Endothelial cell of umbilical vein (primary cell): ENCODE data around the gene EPHA5. TPM values are rescaled to one million over a fixed set of nuclear protein-coding genes. Genes with fewer than 3 reads are reported as not detected.

Experiments used
- BruUV-seq: library from RNA; stranded (reverse); fragments of 400-500 nt; replicated peaks from 2 replicates; lab custom pipeline; 2021; lab: Mats Ljungman, UMichigan
- CTCF ChIA-PET: fragments of 300-600, 350-600 bp; sonication (Branson Sonifier 250); formaldehyde crosslinking; loops from one replicate; lab custom pipeline; 2021; ENCODE audit warnings: antibody characterized with exemption, inconsistent platforms; lab: Charles Lee
- POLR2A ChIA-PET: fragments of 300-600, 350-600 bp; sonication (Branson Sonifier 250); formaldehyde crosslinking; loops from one replicate; lab custom pipeline; 2021; ENCODE audit warnings: antibody characterized with exemption, inconsistent platforms; lab: Charles Lee
- DNase-seq: peaks from one replicate; pipeline ENCODE4 v3.0.0-alpha.2; 2011; ENCODE audit warnings: low read depth, low spot score
- FAIRE-seq: peaks from 2 replicates; lab custom pipeline; 2011; peaks lifted over from hg19 to GRCh38; lab: Jason Lieb, UNC
- H2AFZ ChIP-seq: 2 replicates; pipeline ENCODE4 v1.6.0; 2012; ENCODE audit warnings: low read depth, low read length, control low read depth, inconsistent platforms
- H3K27ac ChIP-seq: 2 replicates; pipeline ENCODE4 v1.5.1; 2011; ENCODE audit warnings: low read depth, mild to moderate bottlenecking, control low read depth, low read length, moderate library complexity; ENCODE audit not compliant: insufficient read depth
- H3K27me3 ChIP-seq, 2 experiments: 2 replicates each; pipeline versions ENCODE4 v1.6.0 to v1.6.1; 2011; ENCODE audit warnings: low read length in 2 of 2, mixed read lengths in 1 of 2; ENCODE audit not compliant: control insufficient read depth in 2 of 2, insufficient read depth in 2 of 2
- H3K36me3 ChIP-seq, 2 experiments: 2 replicates in 1 of 2; 3 replicates in 1 of 2; pipeline ENCODE4 v1.5.1; 2011; ENCODE audit warnings: low read length in 2 of 2, mild to moderate bottlenecking in 1 of 2, moderate library complexity in 1 of 2; ENCODE audit not compliant: control insufficient read depth in 2 of 2, insufficient read depth in 2 of 2; ENCODE audit errors: extremely low read depth in 1 of 2
- H3K4me1 ChIP-seq: 3 replicates; pipeline ENCODE4 v1.5.1; 2011; ENCODE audit warnings: mild to moderate bottlenecking, low read length; ENCODE audit not compliant: control insufficient read depth, insufficient read depth; ENCODE audit errors: extremely low read depth
- H3K4me2 ChIP-seq: 2 replicates; pipeline ENCODE4 v1.6.1; 2011; ENCODE audit warnings: low read length, control low read depth, mixed read lengths; ENCODE audit not compliant: insufficient read depth
- H3K4me3 ChIP-seq, 3 experiments: fragments of 200-600 bp in 1 of 3; sonication (generic), shearing (Covaris generic) in 1 of 3; replicated peaks in 1 of 3; 2 replicates each; pipeline ENCODE4 v1.5.1; 2011 to 2016; ENCODE audit warnings: control low read depth in 3 of 3, low read length in 3 of 3, mild to moderate bottlenecking in 2 of 3, inconsistent platforms in 1 of 3, low read depth in 1 of 3, moderate library complexity in 1 of 3; ENCODE audit not compliant: insufficient read depth in 1 of 3
- H3K79me2 ChIP-seq: 2 replicates; pipeline ENCODE4 v1.6.0; 2012; ENCODE audit warnings: low read length, inconsistent platforms; ENCODE audit not compliant: control insufficient read depth, insufficient read depth
- H3K9ac ChIP-seq: replicated peaks from 2 replicates; pipeline ENCODE3; 2011; ENCODE audit warnings: low read length, control low read depth; ENCODE audit not compliant: insufficient read depth; ENCODE audit errors: extremely low read depth
- H3K9me1 ChIP-seq: replicated peaks from 3 replicates; pipeline ENCODE4 v1.6.0; 2011; ENCODE audit warnings: mild to moderate bottlenecking, low read length; ENCODE audit not compliant: control insufficient read depth, insufficient read depth; ENCODE audit errors: extremely low read depth
- H3K9me3 ChIP-seq: replicated peaks from 2 replicates; pipeline ENCODE4 v1.5.1; 2012; ENCODE audit warnings: low read length, inconsistent platforms; ENCODE audit not compliant: control insufficient read depth, insufficient read depth
- H4K20me1 ChIP-seq: replicated peaks from 2 replicates; pipeline ENCODE3; 2011; ENCODE audit warnings: mild to moderate bottlenecking, low read length; ENCODE audit not compliant: control insufficient read depth, insufficient read depth; ENCODE audit errors: extremely low read depth
- EZH2 ChIP-seq: IDR thresholded peaks from 2 replicates; pipeline ENCODE4 v1.6.1; 2012; ENCODE audit warnings: borderline replicate concordance, low read depth, mild to moderate bottlenecking, moderate library complexity, low read length, inconsistent platforms; ENCODE audit not compliant: severe bottlenecking
- FOS ChIP-seq: IDR thresholded peaks from 2 replicates; pipeline ENCODE4 v1.6.1; 2011; ENCODE audit warnings: mild to moderate bottlenecking, low read length, moderate library complexity, borderline replicate concordance; ENCODE audit not compliant: insufficient read depth
- GATA2 ChIP-seq: IDR thresholded peaks from 2 replicates; pipeline ENCODE4 v1.7.0; 2011; ENCODE audit warnings: low read depth, mild to moderate bottlenecking, moderate library complexity, mixed read lengths, low read length; ENCODE audit not compliant: insufficient read length, insufficient read depth
- JUN ChIP-seq: IDR thresholded peaks from 2 replicates; pipeline ENCODE4 v1.6.1; 2011; ENCODE audit warnings: borderline replicate concordance, low read depth; ENCODE audit not compliant: insufficient read length, insufficient read depth
- MYC ChIP-seq: IDR thresholded peaks from one replicate; pipeline ENCODE4 v1.6.1; 2011; ENCODE audit warnings: mild to moderate bottlenecking, low read depth, low read length
- POLR2A ChIP-seq: IDR thresholded peaks from 2 replicates; pipeline ENCODE4 v1.6.1; 2012; ENCODE audit warnings: low read depth, mild to moderate bottlenecking, control low read depth, low read length
- POLR2AphosphoS5 ChIP-seq: IDR thresholded peaks from 2 replicates; pipeline ENCODE4 v1.6.1; 2012; ENCODE audit warnings: low read depth, mild to moderate bottlenecking, control low read depth, low read length, moderate library complexity; ENCODE audit not compliant: insufficient read depth
- dilution Hi-C: fragments of 300-500 bp; cut with MboI; formaldehyde crosslinking; loops from one replicate; pipeline ENCODE4 v1.15.0; 2019; ENCODE audit warnings: low sequenced_read_pairs; ENCODE audit not compliant: extremely low pct_ligation_motif_present
- intact Hi-C: fragments of 100-400 bp; cut with micrococcal nuclease; formaldehyde crosslinking; loops from one replicate; pipeline ENCODE4 v1.10.0; 2022
- polyA plus RNA-seq, 4 experiments: library from polyadenylated mRNA; depleted of rRNA in 3 of 4; stranded (reverse) in 3 of 4; unstranded in 1 of 4; fragments of >200 nt; gene quantifications; 2 replicates each; pipeline versions ENCODE4 v1.2.1 to v1.2.3, GENCODE V29; 2011 to 2012; ENCODE audit warnings: missing spikeins in 1 of 4
- total RNA-seq: library from RNA; stranded (reverse); gene quantifications from 2 replicates; pipeline ENCODE4 v1.2.3, GENCODE V29; 2021
- TF ChIP-seq, protein P1 (sequence below), 2 donors: IDR thresholded peaks; 1 replicate in 1 of 2; 2 replicates in 1 of 2; pipeline ENCODE4 v1.5.1; 2011; ENCODE audit warnings: low read length in 2 of 2, mild to moderate bottlenecking in 2 of 2, moderate library complexity in 2 of 2, control low read depth in 1 of 2, inconsistent platforms in 1 of 2, low read depth in 1 of 2; ENCODE audit not compliant: insufficient read depth in 1 of 2; ENCODE audit errors: extremely low read depth in 1 of 2
- TF ChIP-seq, protein P2 (sequence below): IDR thresholded peaks from 2 replicates; pipeline ENCODE4 v1.6.1; 2011; ENCODE audit not compliant: insufficient read depth, insufficient read length

EPHA5 gene
- total and polyA plus RNA-seq, 2 donors (not counting 3 experiments of a cell fraction or from before 2014, with no cell fraction given) = 0.31 to 0.39 TPM

DNA sequence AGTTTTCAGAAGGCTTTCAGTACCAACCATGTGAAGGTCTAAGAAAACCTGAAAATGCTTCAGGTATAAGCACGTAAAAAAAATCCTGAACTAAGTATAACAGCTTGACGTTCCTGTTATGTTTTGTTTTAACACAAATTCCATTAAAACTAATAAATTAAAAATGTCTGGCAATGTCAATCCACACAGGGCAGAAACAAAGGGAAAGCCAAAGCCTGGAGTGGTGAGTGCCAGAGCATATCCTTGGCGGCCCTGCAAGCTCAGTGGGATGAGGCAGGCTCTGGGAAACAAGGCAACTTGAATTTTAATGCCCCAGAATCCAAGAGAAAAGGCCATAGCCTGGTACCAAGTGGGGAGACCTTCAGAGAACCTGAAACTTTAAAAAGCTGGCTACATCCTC lies 78.2 kb downstream of the EPHA5 start:
- no peak overlapping the region for H3K4me2 ChIP-seq
- H3K4me3 ChIP-seq = no peak overlapping the region
- dilution Hi-C loops = no loop called here
- CTCF ChIA-PET = interaction anchor here (1.6 kb wide), 1 partner anchor 16 kb away, joined by 4 read pairs; no protein-coding TSS in a partner anchor
- H3K9ac ChIP-seq = no peak overlapping the region
- TF ChIP-seq EZH2 = no peak
- TF ChIP-seq, protein P1, sequence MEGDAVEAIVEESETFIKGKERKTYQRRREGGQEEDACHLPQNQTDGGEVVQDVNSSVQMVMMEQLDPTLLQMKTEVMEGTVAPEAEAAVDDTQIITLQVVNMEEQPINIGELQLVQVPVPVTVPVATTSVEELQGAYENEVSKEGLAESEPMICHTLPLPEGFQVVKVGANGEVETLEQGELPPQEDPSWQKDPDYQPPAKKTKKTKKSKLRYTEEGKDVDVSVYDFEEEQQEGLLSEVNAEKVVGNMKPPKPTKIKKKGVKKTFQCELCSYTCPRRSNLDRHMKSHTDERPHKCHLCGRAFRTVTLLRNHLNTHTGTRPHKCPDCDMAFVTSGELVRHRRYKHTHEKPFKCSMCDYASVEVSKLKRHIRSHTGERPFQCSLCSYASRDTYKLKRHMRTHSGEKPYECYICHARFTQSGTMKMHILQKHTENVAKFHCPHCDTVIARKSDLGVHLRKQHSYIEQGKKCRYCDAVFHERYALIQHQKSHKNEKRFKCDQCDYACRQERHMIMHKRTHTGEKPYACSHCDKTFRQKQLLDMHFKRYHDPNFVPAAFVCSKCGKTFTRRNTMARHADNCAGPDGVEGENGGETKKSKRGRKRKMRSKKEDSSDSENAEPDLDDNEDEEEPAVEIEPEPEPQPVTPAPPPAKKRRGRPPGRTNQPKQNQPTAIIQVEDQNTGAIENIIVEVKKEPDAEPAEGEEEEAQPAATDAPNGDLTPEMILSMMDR (IDR thresholded peaks at IDR 0.05; ENCODE audit: extremely low read depth in 1 of 2, insufficient read depth in 1 of 2, low read depth in 1 of 2, low read length in 2 of 2) = no peak
- no peak for TF ChIP-seq POLR2A
- TF ChIP-seq MYC = no peak
- TF ChIP-seq, protein P2, sequence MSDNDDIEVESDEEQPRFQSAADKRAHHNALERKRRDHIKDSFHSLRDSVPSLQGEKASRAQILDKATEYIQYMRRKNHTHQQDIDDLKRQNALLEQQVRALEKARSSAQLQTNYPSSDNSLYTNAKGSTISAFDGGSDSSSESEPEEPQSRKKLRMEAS = no peak
- TF ChIP-seq POLR2AphosphoS5 = no peak
- no peak for TF ChIP-seq FOS
- TF ChIP-seq JUN = no peak
- TF ChIP-seq GATA2 = no peak
- no peak overlapping the region for H3K27ac ChIP-seq
- no peaks in the 10 kb centered on the region for H3K9me3 ChIP-seq
- H2AFZ ChIP-seq = no peak overlapping the region
- H3K9me1 ChIP-seq = no peaks in the 10 kb centered on the region
- FAIRE-seq (no peak), DNase-seq (no peak)
- POLR2A ChIA-PET = no interaction called here
- BruUV-seq = no TSS peak
- H4K20me1 ChIP-seq = no peaks in the 10 kb centered on the region
- no peaks in the 10 kb centered on the region for H3K36me3 ChIP-seq
- no peaks in the 10 kb centered on the region for H3K4me1 ChIP-seq
- intact Hi-C loops = no loop called here
- no peaks in the 10 kb centered on the region for H3K27me3 ChIP-seq
- no peaks in the 10 kb centered on the region for H3K79me2 ChIP-seq
